ENCODE results near the gene ASTN2.

ASTN2 gene

GRCh38 chr9:116700279-116700678 lies 714.6 kb downstream of the ASTN2 start:
- DNase-seq: no peak
- no peaks in the 10 kb centered on the region for H3F3A ChIP-seq (ENCODE audit: insufficient read depth, low read length)
- TF ChIP-seq EZH2 (optimal IDR thresholded peaks at IDR 0.05; ENCODE audit: low read depth, low read length) (no peak), CTCF (IDR thresholded peaks at IDR 0.05; ENCODE audit: low read length) (no peak), EZH2phosphoT487 (IDR thresholded peaks at IDR 0.05; ENCODE audit: low read length) (no peak)
- no peaks in the 10 kb centered on the region for H3K27me3 ChIP-seq (replicated peaks; ENCODE audit: insufficient read depth, low read length)
- no peak overlapping the region for H3K27ac ChIP-seq (ENCODE audit: low read length)
- no peaks in the 10 kb centered on the region for H4K20me1 ChIP-seq (ENCODE audit: insufficient read depth, low read length)
- H3K9me3 ChIP-seq (replicated peaks; ENCODE audit: insufficient read depth, low read length): no peaks in the 10 kb centered on the region
- no peak overlapping the region for H3K9ac ChIP-seq (ENCODE audit: low read length)
- H3K36me3 ChIP-seq (replicated peaks; ENCODE audit: insufficient read depth, low read length): peaks cover 8% of the 10 kb centered on the region; the same call in 1 of the 2 replicates
- H3K4me1 ChIP-seq (ENCODE audit: low read length): no peaks in the 10 kb centered on the region
- no peak overlapping the region for H2AFZ ChIP-seq (ENCODE audit: low read length)
- no peak overlapping the region for H3K4me2 ChIP-seq (ENCODE audit: low read depth, low read length)
- H3K9me2 ChIP-seq (replicated peaks; ENCODE audit: insufficient read depth, low read length): no peaks in the 10 kb centered on the region
- H3K4me3 ChIP-seq (ENCODE audit: low read length): no peak overlapping the region
- H3K79me2 ChIP-seq (ENCODE audit: low read length): no peaks in the 10 kb centered on the region

GRCh38 chr9:116697887-116698286 lies 717.0 kb downstream of the ASTN2 start:
- Histone ChIP-seq H3K79me2 (ENCODE audit: low read length) (peaks cover 19% of the 10 kb centered on the region), H3K9me2 (replicated peaks; ENCODE audit: insufficient read depth, low read length) (no peaks in the 10 kb centered on the region), H3K4me3 (ENCODE audit: low read length) (no peak overlapping the region), H2AFZ (ENCODE audit: low read length) (no peak overlapping the region), H3K36me3 (replicated peaks; ENCODE audit: insufficient read depth, low read length) (peaks cover 8% of the 10 kb centered on the region; the same call in 1 of the 2 replicates), H4K20me1 (ENCODE audit: insufficient read depth, low read length) (no peaks in the 10 kb centered on the region), H3K9ac (ENCODE audit: low read length) (no peak overlapping the region), H3K27me3 (replicated peaks; ENCODE audit: insufficient read depth, low read length) (no peaks in the 10 kb centered on the region), H3K4me1 (ENCODE audit: low read length) (no peaks in the 10 kb centered on the region), H3F3A (ENCODE audit: insufficient read depth, low read length) (no peaks in the 10 kb centered on the region), H3K27ac (ENCODE audit: low read length) (no peak overlapping the region), H3K9me3 (replicated peaks; ENCODE audit: insufficient read depth, low read length) (no peaks in the 10 kb centered on the region), H3K4me2 (ENCODE audit: low read depth, low read length) (no peak overlapping the region)
- no peak for DNase-seq
- no peak for TF ChIP-seq CTCF (IDR thresholded peaks at IDR 0.05; ENCODE audit: low read length)
- no peak for TF ChIP-seq EZH2 (optimal IDR thresholded peaks at IDR 0.05; ENCODE audit: low read depth, low read length)
- TF ChIP-seq EZH2phosphoT487 (IDR thresholded peaks at IDR 0.05; ENCODE audit: low read length): no peak

GRCh38 chr9:116697362-116697761 lies 717.5 kb downstream of the ASTN2 start:
- H3K36me3 ChIP-seq (replicated peaks; ENCODE audit: insufficient read depth, low read length): peaks cover 8% of the 10 kb centered on the region; the same call in 1 of the 2 replicates
- no peak for DNase-seq
- H3K9me2 ChIP-seq (replicated peaks; ENCODE audit: insufficient read depth, low read length): no peaks in the 10 kb centered on the region
- H3K9ac ChIP-seq (ENCODE audit: low read length): no peak overlapping the region
- H2AFZ ChIP-seq (ENCODE audit: low read length): no peak overlapping the region
- H3K9me3 ChIP-seq (replicated peaks; ENCODE audit: insufficient read depth, low read length): no peaks in the 10 kb centered on the region
- TF ChIP-seq EZH2 (optimal IDR thresholded peaks at IDR 0.05; ENCODE audit: low read depth, low read length) (no peak), CTCF (IDR thresholded peaks at IDR 0.05; ENCODE audit: low read length) (no peak), EZH2phosphoT487 (IDR thresholded peaks at IDR 0.05; ENCODE audit: low read length) (no peak)
- no peak overlapping the region for H3K4me3 ChIP-seq (ENCODE audit: low read length)
- no peak overlapping the region for H3K27ac ChIP-seq (ENCODE audit: low read length)
- H3K27me3 ChIP-seq (replicated peaks; ENCODE audit: insufficient read depth, low read length): no peaks in the 10 kb centered on the region
- no peaks in the 10 kb centered on the region for H3K4me1 ChIP-seq (ENCODE audit: low read length)
- H3K79me2 ChIP-seq (ENCODE audit: low read length): peaks cover 24% of the 10 kb centered on the region
- H3F3A ChIP-seq (ENCODE audit: insufficient read depth, low read length): no peaks in the 10 kb centered on the region
- no peak overlapping the region for H3K4me2 ChIP-seq (ENCODE audit: low read depth, low read length)
- H4K20me1 ChIP-seq (ENCODE audit: insufficient read depth, low read length): no peaks in the 10 kb centered on the region

Measured in MM.1S (cell line).